HG03442 (cell line): ENCODE data around the gene EIF4EBP3.

Experiments
- ATAC-seq: cut with Tn5 transposase; IDR thresholded peaks from one replicate; pipeline ENCODE4 v1.9.1; 2021; ENCODE audit warnings: mild to moderate bottlenecking, moderate library complexity; ENCODE audit not compliant: unreplicated experiment

Gene EIF4EBP3

DNA sequence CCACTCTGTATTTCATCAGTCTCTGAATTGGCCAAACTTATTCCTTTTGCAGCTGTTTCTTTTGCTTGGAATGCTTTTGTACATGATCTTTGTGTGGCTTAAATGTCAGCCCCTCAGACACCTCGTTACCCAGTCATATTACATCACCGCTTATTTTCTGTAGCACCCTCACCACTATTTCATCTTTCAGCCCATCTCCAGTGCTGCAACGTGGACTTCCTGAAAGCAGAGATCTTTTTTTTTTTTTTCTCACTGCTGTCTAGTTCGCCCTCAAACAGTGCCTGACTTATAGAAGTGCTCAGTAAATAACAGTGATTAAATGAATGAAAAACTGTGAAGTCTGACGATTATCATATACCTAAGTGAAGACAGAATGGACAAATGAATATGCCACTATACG lies 9.0 kb downstream of the EIF4EBP3 start:
- no peak for ATAC-seq

- peak; percentile 95 for ATAC-seq
Measured at GRCh38 chr5:140557136-140557805, 9.8 kb downstream of the EIF4EBP3 start, which contains the start of gene SRA1. SRA1 (minus strand) TSS chr5:140557473; CDS start chr5:140557452, 21 bp downstream.

GRCh38 chr5:140557965-140558364 lies 10.5 kb downstream of the EIF4EBP3 start:
- no peak for ATAC-seq

- no peak for ATAC-seq
Measured at GRCh38 chr5:140558542-140558941, 11.1 kb downstream of the EIF4EBP3 start.

GRCh38 chr5:140560227-140560626 lies 12.8 kb downstream of the EIF4EBP3 start:
- no peak for ATAC-seq

DNA sequence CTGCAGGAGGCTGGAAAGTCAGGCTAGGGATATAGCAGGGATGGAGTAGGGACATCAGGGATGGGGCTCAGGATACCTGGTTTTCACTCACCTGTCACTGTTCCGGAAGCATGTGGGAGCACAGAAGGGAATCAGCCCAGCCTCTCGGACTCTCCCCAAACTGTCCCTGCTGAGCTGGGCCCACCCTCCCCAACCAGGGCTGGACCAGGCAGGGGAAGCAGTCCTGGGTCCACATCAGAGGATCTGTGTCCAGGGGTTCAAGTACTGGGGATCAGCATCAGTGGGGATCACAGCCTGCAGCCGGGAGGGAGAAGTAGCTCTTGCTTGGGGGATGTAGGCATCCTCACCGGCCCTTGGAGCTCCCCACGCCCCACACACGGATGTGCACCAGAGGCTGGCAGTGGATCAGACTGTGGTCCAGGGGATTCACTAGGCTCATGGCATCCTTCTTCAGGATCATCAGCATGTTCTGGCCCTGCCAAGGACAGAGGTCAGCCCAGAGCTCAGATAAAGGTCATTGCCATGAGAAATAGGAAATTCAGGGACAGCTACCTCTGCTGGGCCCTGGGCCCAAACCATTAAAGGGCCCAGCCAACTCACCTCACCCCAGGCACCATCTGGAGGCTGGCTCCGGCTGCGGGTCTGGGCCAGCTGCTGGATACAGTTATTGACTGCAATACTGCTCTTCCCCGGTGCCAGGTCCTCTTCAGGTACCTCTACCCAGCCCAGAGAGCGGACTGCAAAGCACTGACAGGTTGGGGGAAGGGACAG lies 14.5 kb downstream of the EIF4EBP3 start:
- no peak for ATAC-seq

- ATAC-seq: no peak
Measured at GRCh38 chr5:140563596-140563995, 16.1 kb downstream of the EIF4EBP3 start.

- ATAC-seq: peak; percentile 84
Measured at GRCh38 chr5:140564196-140565023, 16.9 kb downstream of the EIF4EBP3 start, which contains the start of the genes APBB3 and SLC35A4. APBB3 (minus strand) TSS chr5:140564598; CDS start chr5:140564245, 353 bp downstream. SLC35A4 (plus strand) TSS chr5:140564828; CDS start chr5:140567170, 2,342 bp downstream.

- ATAC-seq: no peak
Measured at GRCh38 chr5:140565024-140565779, 17.7 kb downstream of the EIF4EBP3 start.

DNA sequence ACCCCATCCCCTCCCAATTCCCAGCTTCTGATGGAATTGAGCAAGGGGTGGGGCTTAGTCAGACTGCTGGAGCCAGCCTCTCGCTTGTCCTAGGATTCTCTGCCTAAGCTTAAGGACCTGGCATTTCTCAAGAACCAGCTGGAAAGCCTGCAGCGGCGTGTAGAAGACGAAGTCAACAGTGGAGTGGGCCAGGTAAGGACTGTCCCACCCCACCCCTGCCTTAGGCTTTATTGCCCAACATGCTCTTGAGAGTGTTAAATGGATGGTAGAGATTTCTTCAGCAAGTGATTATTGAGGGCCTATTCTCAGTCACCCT lies 18.3 kb downstream of the EIF4EBP3 start:
- no peak for ATAC-seq

GRCh38 chr5:140566665-140567064 lies 19.2 kb downstream of the EIF4EBP3 start:
- no peak for ATAC-seq

DNA sequence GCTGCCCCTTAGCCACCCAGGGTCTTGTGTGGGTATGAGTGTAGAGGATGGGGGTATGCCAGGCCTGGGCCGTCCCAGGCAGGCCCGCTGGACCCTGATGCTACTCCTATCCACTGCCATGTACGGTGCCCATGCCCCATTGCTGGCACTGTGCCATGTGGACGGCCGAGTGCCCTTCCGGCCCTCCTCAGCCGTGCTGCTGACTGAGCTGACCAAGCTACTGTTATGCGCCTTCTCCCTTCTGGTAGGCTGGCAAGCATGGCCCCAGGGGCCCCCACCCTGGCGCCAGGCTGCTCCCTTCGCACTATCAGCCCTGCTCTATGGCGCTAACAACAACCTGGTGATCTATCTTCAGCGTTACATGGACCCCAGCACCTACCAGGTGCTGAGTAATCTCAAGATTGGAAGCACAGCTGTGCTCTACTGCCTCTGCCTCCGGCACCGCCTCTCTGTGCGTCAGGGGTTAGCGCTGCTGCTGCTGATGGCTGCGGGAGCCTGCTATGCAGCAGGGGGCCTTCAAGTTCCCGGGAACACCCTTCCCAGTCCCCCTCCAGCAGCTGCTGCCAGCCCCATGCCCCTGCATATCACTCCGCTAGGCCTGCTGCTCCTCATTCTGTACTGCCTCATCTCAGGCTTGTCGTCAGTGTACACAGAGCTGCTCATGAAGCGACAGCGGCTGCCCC lies 19.8 kb downstream of the EIF4EBP3 start:
- no peak for ATAC-seq

- no peak for ATAC-seq
Measured at GRCh38 chr5:140567871-140568270, 20.4 kb downstream of the EIF4EBP3 start.

GRCh38 chr5:140568443-140569063 lies 21.1 kb downstream of the EIF4EBP3 start:
- no peak for ATAC-seq

- ATAC-seq: no peak
Measured at GRCh38 chr5:140569197-140569596, 21.7 kb downstream of the EIF4EBP3 start.

DNA sequence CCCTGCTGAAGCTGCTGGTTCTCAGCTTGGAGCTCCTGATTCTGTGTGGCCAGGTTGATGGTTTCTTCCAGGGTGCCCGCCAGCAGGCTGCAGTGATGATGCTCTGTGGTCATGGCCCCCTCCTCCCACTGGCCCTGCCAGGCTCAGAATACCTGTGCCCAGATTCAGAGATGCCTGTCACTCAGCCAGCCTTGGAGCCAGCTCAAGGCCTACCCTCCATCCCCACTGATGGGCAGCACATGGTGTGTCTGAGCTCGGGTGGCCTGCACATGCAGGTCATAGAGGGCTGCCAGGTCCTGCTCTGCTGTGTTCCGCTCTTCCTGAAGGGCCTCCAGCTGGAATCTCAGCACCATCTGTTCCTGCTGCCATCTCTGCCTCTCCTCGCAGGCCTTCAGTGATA lies 22.6 kb downstream of the EIF4EBP3 start:
- no peak for ATAC-seq

- no peak for ATAC-seq
Measured at GRCh38 chr5:140570488-140570887, 23.0 kb downstream of the EIF4EBP3 start.

DNA sequence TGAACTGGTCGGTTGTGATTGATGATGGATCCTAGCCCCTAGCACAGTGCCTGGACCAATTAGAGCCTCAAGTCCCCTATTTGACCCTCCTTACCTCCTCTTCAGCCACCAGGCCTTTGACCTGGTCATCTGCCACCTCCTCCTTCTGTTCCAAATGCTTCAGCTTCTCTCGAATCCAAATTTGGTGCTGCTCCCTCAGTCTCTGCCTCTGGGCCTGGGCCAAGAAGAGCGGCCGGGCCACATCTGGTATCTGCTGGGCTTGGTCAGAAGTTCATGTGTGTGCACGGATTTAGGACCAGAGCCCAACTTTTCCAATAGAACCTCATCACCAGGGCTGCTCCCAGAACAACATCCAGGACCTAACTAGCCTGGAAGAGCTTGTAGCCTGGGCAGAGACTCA lies 23.6 kb downstream of the EIF4EBP3 start:
- no peak for ATAC-seq

DNA sequence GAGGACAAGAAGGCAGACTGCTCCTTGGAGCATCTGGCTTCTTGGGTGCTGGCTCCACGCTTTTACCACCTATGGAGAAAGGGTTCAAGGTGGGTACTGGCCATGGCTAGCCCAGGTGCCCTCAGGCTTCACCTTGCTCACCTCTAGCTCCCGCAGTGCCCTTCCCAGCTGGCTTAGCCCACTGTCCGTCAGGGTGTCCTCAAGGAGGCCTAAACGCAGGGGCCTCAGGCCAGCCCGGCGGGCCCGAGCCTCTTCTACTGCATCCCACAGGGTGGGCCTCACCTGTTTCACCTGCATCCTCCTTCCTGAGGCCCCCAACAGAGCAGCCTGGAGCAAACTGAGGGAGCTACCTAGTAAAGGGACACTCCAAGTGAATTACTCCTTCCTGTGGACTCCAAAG lies 26.2 kb downstream of the EIF4EBP3 start:
- no peak for ATAC-seq

- ATAC-seq: no peak
Measured at GRCh38 chr5:140574165-140574564, 26.7 kb downstream of the EIF4EBP3 start.
